CD4-positive, alpha-beta T cell treated with Interleukin-2 at 100 ng/mL for 4 hours (primary cell): ENCODE results near the gene BCL2L12.
"Not testable (repeated sequence)": the region's sequence is repeated elsewhere in the genome, so short reads cannot be mapped to it uniquely, and the experiment has no call there.

Experiments used
- DNase-seq: peaks from one replicate; pipeline ENCODE4 v3.0.0-alpha.2; 2020; ENCODE audit warnings: low spot score

BCL2L12 gene

GRCh38 chr19:49665351-49666119 is at the start of gene BCL2L12, which contains the start of gene IRF3:
BCL2L12 (plus strand) TSS chr19:49665933; CDS start chr19:49666693, 760 bp downstream.
IRF3 (minus strand) TSS chr19:49665857; CDS start chr19:49664838, 1,019 bp downstream.
- DNase-seq = peak; percentile 100

GRCh38 chr19:49616532-49616931 is 49.2 kb upstream of the BCL2L12 start:
- DNase-seq = no peak

GRCh38 chr19:49616945-49617344 is 48.8 kb upstream of the BCL2L12 start:
- no peak for DNase-seq

- not testable (repeated sequence) for DNase-seq
These were observed 47.9 kb upstream of the BCL2L12 start for GRCh38 chr19:49617860-49618259.

GRCh38 chr19:49624967-49625910 is 40.5 kb upstream of the BCL2L12 start:
- no peak for DNase-seq

GRCh38 chr19:49626226-49626625 is 39.5 kb upstream of the BCL2L12 start:
- no peak for DNase-seq

GRCh38 chr19:49629659-49630058 is 36.1 kb upstream of the BCL2L12 start:
- DNase-seq = no peak

GRCh38 chr19:49631014-49631588 is 34.6 kb upstream of the BCL2L12 start:
- no peak for DNase-seq

GRCh38 chr19:49631610-49632192 is 34.0 kb upstream of the BCL2L12 start:
- DNase-seq = no peak

- no peak for DNase-seq
These were observed 33.2 kb upstream of the BCL2L12 start for GRCh38 chr19:49632576-49632975.

GRCh38 chr19:49633273-49633672 is 32.5 kb upstream of the BCL2L12 start:
- not testable (repeated sequence) for DNase-seq

- DNase-seq = no peak
These were observed 30.1 kb upstream of the BCL2L12 start for GRCh38 chr19:49635530-49636232.

- no peak for DNase-seq
These were observed 29.4 kb upstream of the BCL2L12 start for GRCh38 chr19:49636233-49636932.

GRCh38 chr19:49637821-49638738 is 27.7 kb upstream of the BCL2L12 start:
- DNase-seq = no peak

- DNase-seq = no peak
These were observed 26.2 kb upstream of the BCL2L12 start for GRCh38 chr19:49639401-49640112.

GRCh38 chr19:49640113-49640898 is 25.4 kb upstream of the BCL2L12 start, which contains the start of gene RRAS:
RRAS (minus strand) TSS chr19:49640143; CDS start chr19:49640098, 45 bp downstream.
- DNase-seq = peak; percentile 100

- peak; percentile 99 for DNase-seq
These were observed 23.8 kb upstream of the BCL2L12 start, which contains the start of gene SCAF1 for GRCh38 chr19:49641688-49642491. SCAF1 (plus strand) TSS chr19:49642209; CDS start chr19:49645027, 2,818 bp downstream.
